Measurements from ENCODE around the gene DPEP2. TPM values are rescaled to one million over a fixed set of nuclear protein-coding genes. Genes with fewer than 3 reads are reported as not detected.
A peak's percentile ranks its signal among the peaks of the same experiment; 100 is the strongest.

Gene DPEP2
- total and polyA plus RNA-seq, 10 of the 15 experiments (the other 5 are each of a cell fraction or from before 2014, with no cell fraction given), result 0.04 to 4.0 (median 2.1) TPM

DNA sequence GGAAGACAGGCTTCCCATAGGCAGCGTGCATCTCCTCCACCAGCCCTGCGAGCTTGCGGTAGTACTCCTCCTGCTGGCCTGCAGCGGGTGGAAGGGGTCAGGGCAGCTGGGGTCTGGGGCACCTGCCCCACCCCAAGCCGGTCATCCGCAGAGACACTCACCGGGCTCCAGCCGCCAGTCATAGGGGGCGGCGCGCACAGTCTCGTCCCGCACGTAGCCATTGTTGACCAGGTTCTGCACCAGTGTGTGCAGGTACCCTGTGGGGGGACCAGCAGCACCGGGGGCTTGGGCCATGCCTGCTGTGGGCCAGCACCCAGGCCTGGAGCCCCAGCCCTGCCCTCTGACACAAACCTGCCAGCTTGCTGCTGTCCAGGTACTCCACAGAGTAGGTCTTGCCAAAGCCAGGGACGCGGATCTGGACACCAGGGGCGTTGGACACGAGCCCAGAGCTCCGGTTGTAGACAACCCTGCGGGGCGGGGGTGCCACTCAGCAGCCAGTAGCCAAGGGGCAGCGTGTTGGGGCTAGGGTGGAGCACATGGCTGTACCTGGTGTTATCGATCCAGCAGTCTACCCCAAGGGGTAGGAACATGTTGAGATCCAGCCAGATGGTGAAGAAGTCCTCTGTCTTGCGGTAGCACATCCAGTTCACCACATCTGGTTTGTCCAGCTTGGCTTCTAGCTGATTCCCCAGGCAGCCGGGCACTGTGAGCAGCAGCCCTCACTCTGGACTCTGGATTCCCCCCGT, 56.6 kb downstream of the DPEP2 start:
- H3K4me1 ChIP-seq (ENCODE audit: control insufficient read depth, insufficient read depth, low read length), result peaks cover 7% of the 10 kb centered on the region
- no peak for DNase-seq (ENCODE audit: low read depth, low spot score)
- no peaks in the 10 kb centered on the region for H3K27me3 ChIP-seq (replicated peaks in 1 of 2; ENCODE audit: control insufficient read depth in 2 of 2, insufficient read depth in 2 of 2, low read length in 1 of 2)
- no peak overlapping the region for H3K4me3 ChIP-seq
- H3K4me2 ChIP-seq (ENCODE audit: control insufficient read depth, insufficient read depth), result no peak overlapping the region
- POLR2A ChIA-PET, result no interaction called here
- FAIRE-seq, result no peak
- H3K9ac ChIP-seq (ENCODE audit: control insufficient read depth, insufficient read depth, low read length), result no peak overlapping the region
- BruUV-seq (replicated peaks), result no TSS peak
- peaks cover 2% of the 10 kb centered on the region; the same call in 1 of the 2 replicates for H3K79me2 ChIP-seq (ENCODE audit: control insufficient read depth, insufficient read depth, low read length)
- RAD21 ChIA-PET (ENCODE audit: unreplicated experiment), result interaction anchor here (1.1 kb wide), 1 partner anchor 79 kb away, joined by 3 read pairs; no protein-coding TSS in a partner anchor
- no peaks in the 10 kb centered on the region for H3K9me3 ChIP-seq (replicated peaks; ENCODE audit: control insufficient read depth, insufficient read depth, low read length)
- in situ Hi-C loops (cut with MboI) (no loop called here), intact Hi-C loops (cut with micrococcal nuclease; ENCODE audit: unreplicated experiment) (no loop called here)
- H3K36me3 ChIP-seq (ENCODE audit: control insufficient read depth in 2 of 2, insufficient read depth in 2 of 2, low read length in 1 of 2), result peaks cover 0 to 12% of the 10 kb centered on the region in 2 experiments; a peak in 3 of 4 replicates
- H4K20me1 ChIP-seq (ENCODE audit: control insufficient read depth, insufficient read depth), result no peaks in the 10 kb centered on the region
- no peak for ATAC-seq
- WGBS (ENCODE audit: insufficient coverage, insufficient replicate concordance, low lambda C conversion rate, missing lambda C conversion rate), result 91% methylated on average over 25 of the region's 27 CpGs
- H3K27ac ChIP-seq (ENCODE audit: control insufficient read depth, insufficient read depth), result no peak overlapping the region
- H2AFZ ChIP-seq (ENCODE audit: control insufficient read depth, low read depth, low read length), result no peak overlapping the region
- TF ChIP-seq ZNF217 (IDR thresholded peaks at IDR 0.05) (no peak), RCOR1 (conservative IDR thresholded peaks at IDR 0.05; ENCODE audit: low read depth, low read length) (no peak), HDAC2 (IDR thresholded peaks at IDR 0.05) (no peak), SMAD1 (IDR thresholded peaks at IDR 0.05; ENCODE audit: low read depth, partially characterized antibody) (no peak), POLR2A (IDR thresholded peaks at IDR 0.05; ENCODE audit: low read depth, low read length) (0 out of 2 replicates have a peak, but pooled peaks have one; percentile 20)
- SMC1A ChIA-PET (ENCODE audit: uncharacterized antibody, unreplicated experiment), result interaction anchor here (1.0 kb wide), 1 partner anchor 425 kb away, joined by 3 read pairs; no protein-coding TSS in a partner anchor
- CTCF ChIA-PET, result interaction anchor here (0.6 to 2.5 kb wide), 11 partner anchors 10 to 396 kb away, joined by 3 to 9 read pairs (median 5); no protein-coding TSS in a partner anchor

GRCh38 chr16:67942200-67942509, 57.1 kb downstream of the DPEP2 start:
- H3K27me3 ChIP-seq (replicated peaks in 1 of 2; ENCODE audit: control insufficient read depth in 2 of 2, insufficient read depth in 2 of 2, low read length in 1 of 2), result no peaks in the 10 kb centered on the region
- 70% methylated on average over 6 of the region's 6 CpGs for WGBS (ENCODE audit: insufficient coverage, insufficient replicate concordance, low lambda C conversion rate, missing lambda C conversion rate)
- H3K79me2 ChIP-seq (ENCODE audit: control insufficient read depth, insufficient read depth, low read length), result peaks cover 6% of the 10 kb centered on the region
- no TSS peak for BruUV-seq (replicated peaks)
- peaks cover 0 to 12% of the 10 kb centered on the region in 2 experiments; a peak in 2 of 4 replicates for H3K36me3 ChIP-seq (ENCODE audit: control insufficient read depth in 2 of 2, insufficient read depth in 2 of 2, low read length in 1 of 2)
- SMC1A ChIA-PET (ENCODE audit: uncharacterized antibody, unreplicated experiment), result interaction anchor here (1.0 kb wide), 1 partner anchor 425 kb away, joined by 3 read pairs; no protein-coding TSS in a partner anchor
- H4K20me1 ChIP-seq (ENCODE audit: control insufficient read depth, insufficient read depth), result no peaks in the 10 kb centered on the region
- no peak overlapping the region for H3K4me3 ChIP-seq
- peak; percentile 66 for TF ChIP-seq YY1 (IDR thresholded peaks at IDR 0.05; ENCODE audit: low read depth, low read length)
- peak; percentile 67 to 87 (median 83) for TF ChIP-seq CTCF (IDR thresholded peaks at IDR 0.05 in 2 of 3, conservative IDR thresholded peaks at IDR 0.05 in 1 of 3; ENCODE audit: control insufficient read depth in 2 of 3, extremely low read depth in 1 of 3, insufficient read depth in 1 of 3, low read depth in 3 of 3, low read length in 3 of 3)
- TF ChIP-seq CBFB (IDR thresholded peaks at IDR 0.05; ENCODE audit: low read depth), result no peak
- no peak for TF ChIP-seq NR2C2 (IDR thresholded peaks at IDR 0.05; ENCODE audit: borderline replicate concordance, control insufficient read depth, insufficient read length, low read depth)
- peak; percentile 56 for TF ChIP-seq RAD21 (IDR thresholded peaks at IDR 0.05; ENCODE audit: insufficient read depth, low read depth, low read length)
- peak; percentile 35; the same call in 1 of the 2 replicates for TF ChIP-seq SMC3 (IDR thresholded peaks at IDR 0.05; ENCODE audit: borderline replicate concordance, low read length)
- TF ChIP-seq SUZ12 (IDR thresholded peaks at IDR 0.05; ENCODE audit: unreplicated experiment), result no peak
- in situ Hi-C loops (cut with MboI) (no loop called here), intact Hi-C loops (cut with micrococcal nuclease; ENCODE audit: unreplicated experiment) (no loop called here)
- peaks cover 7% of the 10 kb centered on the region for H3K4me1 ChIP-seq (ENCODE audit: control insufficient read depth, insufficient read depth, low read length)
- CTCF ChIA-PET, result interaction anchor here (0.6 to 2.5 kb wide), 12 partner anchors 11 to 395 kb away, joined by 3 to 9 read pairs (median 4); partner anchors contain the start of gene NUTF2
- POLR2A ChIA-PET, result no interaction called here
- no peaks in the 10 kb centered on the region for H3K9me3 ChIP-seq (replicated peaks; ENCODE audit: control insufficient read depth, insufficient read depth, low read length)
- no peak overlapping the region for H3K9ac ChIP-seq (ENCODE audit: control insufficient read depth, insufficient read depth, low read length)
- no peak overlapping the region for H3K4me2 ChIP-seq (ENCODE audit: control insufficient read depth, insufficient read depth)
- ATAC-seq (peak; percentile 93), DNase-seq (ENCODE audit: low read depth, low spot score) (no peak), FAIRE-seq (no peak)
- H2AFZ ChIP-seq (ENCODE audit: control insufficient read depth, low read depth, low read length), result no peak overlapping the region
- H3K27ac ChIP-seq (ENCODE audit: control insufficient read depth, insufficient read depth), result no peak overlapping the region
- RAD21 ChIA-PET (ENCODE audit: unreplicated experiment), result interaction anchor here (1.1 kb wide), 1 partner anchor 80 kb away, joined by 3 read pairs; no protein-coding TSS in a partner anchor

All from GM12878 (cell line).